Right ventricle myocardium superior (tissue), 1 donor: ENCODE results near the gene PAX4. TPM values are rescaled to one million over a fixed set of nuclear protein-coding genes. Genes with fewer than 3 reads are reported as not detected.

ENCODE experiments used
- total RNA-seq: library from RNA; stranded (reverse); fragmentation: NEBNext Ultra II Directional; extraction: Animal tissue kit (Norgen Biotek cat#: 25700); gene quantifications from one replicate; pipeline ENCODE4 v1.2.1, GENCODE V29; 2021
- donor health status: DM: no; HTN: yes; CAD: no; lungs with severe emphysema.

Gene PAX4
- total RNA-seq, 1 donor from 2014 or later, result not detected

Other genes with a start within 250 kb of the PAX4 start
- gene ZNF800, start 225.4 kb downstream of the PAX4 start, total RNA-seq, result 17.6 TPM
- 7.0 TPM for gene GCC1, start 32.5 kb downstream of the PAX4 start, total RNA-seq
- gene ARF5, start 29.7 kb downstream of the PAX4 start, total RNA-seq, result 70.5 TPM
- gene FSCN3, start 24.4 kb downstream of the PAX4 start, total RNA-seq, result not detected
- 81.9 TPM for gene SND1, start 34.1 kb upstream of the PAX4 start, total RNA-seq